Tibial nerve (tissue), 4 donors: ENCODE results near the gene CSF2. TPM values are rescaled to one million over a fixed set of nuclear protein-coding genes. Genes with fewer than 3 reads are reported as not detected.

Experiments used
- DNase-seq, 2 donors: peaks; one replicate each; pipeline ENCODE4 v3.0.0-alpha.2; 2019; ENCODE audit warnings: low spot score in 2 of 2
- H3K27ac ChIP-seq, 4 donors: fragments of 200-600 bp; sonication (generic) in 3 of 4; one replicate each; pipeline ENCODE4 v1.5.1; 2017 to 2019; ENCODE audit warnings: mild to moderate bottlenecking in 1 of 4
- H3K27me3 ChIP-seq, 2 donors: fragments of 200-600 bp; sonication (generic) in 1 of 2; one replicate each; pipeline versions ENCODE4 v1.5.1 to v1.6.0; 2017 to 2019
- H3K36me3 ChIP-seq, 3 donors: fragments of 200-600 bp; sonication (generic); one replicate each; pipeline ENCODE4 v1.5.1; 2018 to 2019
- H3K4me1 ChIP-seq, 4 donors: fragments of 200-600 bp; sonication (generic) in 3 of 4; one replicate each; pipeline ENCODE4 v1.5.1; 2017 to 2019
- H3K4me3 ChIP-seq, 4 donors: fragments of 200-600 bp; sonication (generic) in 3 of 4; one replicate each; pipeline ENCODE4 v1.5.1; 2017 to 2019; ENCODE audit warnings: mild to moderate bottlenecking in 1 of 4, moderate library complexity in 1 of 4
- H3K9me3 ChIP-seq, 4 donors: fragments of 200-600 bp; sonication (generic) in 3 of 4; one replicate each; pipeline ENCODE4 v1.5.1; 2017 to 2019
- CTCF ChIP-seq, 5 experiments: fragments of 200-600 bp in 3 of 5; fragments of 450-650 bp in 2 of 5; sonication (generic) in 3 of 5; IDR thresholded peaks; one replicate each; pipeline ENCODE4 v1.5.1; 2016 to 2019; ENCODE audit warnings: antibody characterized with exemption in 5 of 5, mild to moderate bottlenecking in 3 of 5, moderate library complexity in 2 of 5
- EP300 ChIP-seq, 2 donors: sonication (generic); formaldehyde crosslinking; IDR thresholded peaks; one replicate each; pipeline ENCODE4 v1.6.1; 2017; ENCODE audit warnings: antibody characterized with exemption in 2 of 2, mild to moderate bottlenecking in 1 of 2
- POLR2A ChIP-seq, 2 donors: fragments of 450-650 bp; IDR thresholded peaks; one replicate each; pipeline ENCODE4 v1.6.1; 2017; ENCODE audit warnings: antibody characterized with exemption in 2 of 2, mild to moderate bottlenecking in 2 of 2, moderate library complexity in 2 of 2
- WGBS, 2 donors: methylation state at CpG; one replicate each; pipeline ENCODE4 v1.1.5; 2018; 5-methylcytosine and 5-hydroxymethylcytosine counted together
- total RNA-seq, 4 donors: library from RNA; depleted of rRNA; stranded (reverse); fragments of >200 nt; gene quantifications; one replicate each; pipeline ENCODE4 v1.1.0, GENCODE V29; 2016

Gene CSF2
- total RNA-seq, 4 donors from 2014 or later: not detected

GRCh38 chr5:132057498-132058255, 15.9 kb upstream of the CSF2 start:
- no peak overlapping the region for H3K4me3 ChIP-seq
- no peak overlapping the region for H3K27ac ChIP-seq
- TF ChIP-seq POLR2A (IDR thresholded peaks at IDR 0.05): no peak
- no peak for TF ChIP-seq CTCF (IDR thresholded peaks at IDR 0.05)
- TF ChIP-seq EP300 (IDR thresholded peaks at IDR 0.05): no peak
- WGBS, 2 donors: 81 to 86% methylated on average over 12 of the region's 12 CpGs
- no peak for DNase-seq
- H3K36me3 ChIP-seq: no peaks in the 10 kb centered on the region
- H3K4me1 ChIP-seq: no peaks in the 10 kb centered on the region
- no peaks in the 10 kb centered on the region for H3K27me3 ChIP-seq
- H3K9me3 ChIP-seq: no peaks in the 10 kb centered on the region

- no peak overlapping the region for H3K4me3 ChIP-seq
- H3K9me3 ChIP-seq: no peaks in the 10 kb centered on the region
- WGBS, 2 donors: 74 to 78% methylated on average over 7 of the region's 7 CpGs
- no peaks in the 10 kb centered on the region for H3K36me3 ChIP-seq
- no peaks in the 10 kb centered on the region for H3K4me1 ChIP-seq
- TF ChIP-seq POLR2A (IDR thresholded peaks at IDR 0.05) (no peak), EP300 (IDR thresholded peaks at IDR 0.05) (no peak), CTCF (IDR thresholded peaks at IDR 0.05) (no peak)
- H3K27ac ChIP-seq: no peak overlapping the region
- no peak for DNase-seq
- H3K27me3 ChIP-seq: no peaks in the 10 kb centered on the region
Measured at GRCh38 chr5:132058646-132059042, 14.9 kb upstream of the CSF2 start.

- Histone ChIP-seq H3K36me3 (no peaks in the 10 kb centered on the region), H3K4me1 (no peaks in the 10 kb centered on the region), H3K4me3 (no peak overlapping the region), H3K27me3 (no peaks in the 10 kb centered on the region), H3K9me3 (no peaks in the 10 kb centered on the region), H3K27ac (no peak overlapping the region)
- TF ChIP-seq POLR2A (IDR thresholded peaks at IDR 0.05) (no peak), EP300 (IDR thresholded peaks at IDR 0.05) (no peak), CTCF (IDR thresholded peaks at IDR 0.05) (no peak)
- DNase-seq: no peak
- 86 to 88% methylated on average over 9 of the region's 9 CpGs for WGBS, 2 donors
Measured at GRCh38 chr5:132059043-132059695, 14.4 kb upstream of the CSF2 start.

- Histone ChIP-seq H3K4me1 (no peaks in the 10 kb centered on the region), H3K27me3 (no peaks in the 10 kb centered on the region), H3K36me3 (no peaks in the 10 kb centered on the region), H3K9me3 (no peaks in the 10 kb centered on the region), H3K4me3 (no peak overlapping the region), H3K27ac (no peak overlapping the region)
- no peak for TF ChIP-seq CTCF (IDR thresholded peaks at IDR 0.05)
- no peak for TF ChIP-seq POLR2A (IDR thresholded peaks at IDR 0.05)
- no peak for TF ChIP-seq EP300 (IDR thresholded peaks at IDR 0.05)
- DNase-seq: peak in 1 of 2 donors; percentile 5
- WGBS, 2 donors: 85 to 87% methylated on average over 11 to 13 of the region's 13 CpGs
Measured at GRCh38 chr5:132059696-132060500, 13.7 kb upstream of the CSF2 start.
